HEK293 (cell line): ENCODE measurements around the gene SIK2.

Source experiments
- CTCF ChIA-PET: fragments of 350-600 bp; formaldehyde crosslinking; extraction: SDS; loops from one replicate; lab custom pipeline; 2021; ENCODE audit warnings: antibody characterized with exemption; lab: Yijun Ruan, JAX
- POLR2A ChIA-PET: fragments of 300-600 bp; formaldehyde crosslinking; extraction: SDS; loops from one replicate; lab custom pipeline; 2020; ENCODE audit warnings: antibody characterized with exemption, inconsistent platforms; lab: Yijun Ruan, JAX
- H3K27ac ChIP-seq: fragments of 200-500 bp; sonication (Bioruptor generic); 2 replicates; pipeline ENCODE4 v1.5.1; 2014; ENCODE audit warnings: low read depth, low read length, control low read depth, inconsistent platforms; ENCODE audit errors: extremely low read depth
- H3K36me3 ChIP-seq, 2 experiments: fragments of 200-500 bp in 1 of 2; sonication (Bioruptor generic) in 1 of 2; 1 replicate in 1 of 2; 2 replicates in 1 of 2; pipeline ENCODE4 v1.5.1; 2014 to 2017; ENCODE audit warnings: inconsistent platforms in 2 of 2, low read length in 2 of 2; ENCODE audit not compliant: control insufficient read depth in 2 of 2, insufficient read depth in 1 of 2
- H3K4me1 ChIP-seq: fragments of 200-500 bp; sonication (Bioruptor generic); 2 replicates; pipeline ENCODE4 v1.5.1; 2014; ENCODE audit warnings: mild to moderate bottlenecking, low read length, inconsistent platforms; ENCODE audit not compliant: control insufficient read depth, insufficient read depth
- H3K4me3 ChIP-seq: 2 replicates; pipeline ENCODE4 v1.5.1; 2011; ENCODE audit warnings: low read depth, mild to moderate bottlenecking, control low read depth, low read length, moderate library complexity
- H3K9me3 ChIP-seq: fragments of 200-500 bp; sonication (Bioruptor generic); 2 replicates; pipeline ENCODE4 v1.5.1; 2014; ENCODE audit warnings: low read depth, low read length, inconsistent platforms; ENCODE audit not compliant: control insufficient read depth, insufficient read depth
- FEZF1 ChIP-seq: fragments of 450-650 bp; formaldehyde crosslinking; IDR thresholded peaks from 2 replicates; pipeline ENCODE4 v1.5.1; 2016; ENCODE audit warnings: missing biosample characterization, missing genetic modification characterization
- HOXD13 ChIP-seq: sonication (generic); formaldehyde crosslinking; IDR thresholded peaks from 2 replicates; pipeline ENCODE4 v1.8.0; 2022; ENCODE audit warnings: missing genetic modification reagents, borderline replicate concordance
- KLF1 ChIP-seq: fragments of 450-650 bp; formaldehyde crosslinking; IDR thresholded peaks from 2 replicates; pipeline ENCODE4 v1.5.1; 2016; ENCODE audit warnings: missing biosample characterization, missing genetic modification characterization
- PATZ1 ChIP-seq: fragments of 450-650 bp; formaldehyde crosslinking; IDR thresholded peaks from 2 replicates; pipeline ENCODE4 v1.5.1; 2016; ENCODE audit warnings: missing biosample characterization, missing genetic modification characterization
- SALL2 ChIP-seq: fragments of 450-650 bp; formaldehyde crosslinking; IDR thresholded peaks from 2 replicates; pipeline ENCODE4 v1.5.0; 2017; ENCODE audit warnings: missing biosample characterization, mild to moderate bottlenecking, missing genetic modification characterization, borderline replicate concordance
- SCRT1 ChIP-seq: fragments of 450-650 bp; formaldehyde crosslinking; IDR thresholded peaks from 2 replicates; pipeline ENCODE4 v1.5.1; 2016; ENCODE audit warnings: missing biosample characterization, missing genetic modification characterization, borderline replicate concordance
- ZNF112 ChIP-seq: fragments of 450-650 bp; formaldehyde crosslinking; IDR thresholded peaks from 2 replicates; pipeline ENCODE4 v1.5.0; 2017; ENCODE audit warnings: missing biosample characterization, missing genetic modification characterization
- ZNF132 ChIP-seq: fragments of 450-650 bp; formaldehyde crosslinking; IDR thresholded peaks from 2 replicates; pipeline ENCODE4 v1.5.1; 2017; ENCODE audit warnings: missing biosample characterization, missing genetic modification characterization, borderline replicate concordance
- ZNF175 ChIP-seq: fragments of 450-650 bp; formaldehyde crosslinking; IDR thresholded peaks from 2 replicates; pipeline ENCODE4 v1.5.1; 2016; ENCODE audit warnings: missing biosample characterization, missing genetic modification characterization
- ZNF19 ChIP-seq: fragments of 450-650 bp; formaldehyde crosslinking; IDR thresholded peaks from 2 replicates; pipeline ENCODE4; 2016; ENCODE audit warnings: missing biosample characterization, missing genetic modification characterization, low read depth
- ZNF24 ChIP-seq: fragments of 450-650 bp; formaldehyde crosslinking; IDR thresholded peaks from 2 replicates; pipeline ENCODE4 v1.5.1; 2016; ENCODE audit warnings: missing biosample characterization, missing genetic modification characterization
- ZNF266 ChIP-seq: fragments of 450-650 bp; formaldehyde crosslinking; IDR thresholded peaks from 2 replicates; pipeline ENCODE4 v1.5.1; 2016; ENCODE audit warnings: missing biosample characterization, missing genetic modification characterization, low read depth
- ZNF354C ChIP-seq: fragments of 450-650 bp; formaldehyde crosslinking; IDR thresholded peaks from 2 replicates; pipeline ENCODE4 v1.5.1; 2016; ENCODE audit warnings: missing biosample characterization, missing genetic modification characterization, low read depth, borderline replicate concordance
- ZNF37A ChIP-seq: fragments of 450-650 bp; IDR thresholded peaks from 2 replicates; pipeline ENCODE4 v1.5.1; 2018; ENCODE audit warnings: missing biosample characterization, missing genetic modification characterization
- ZNF514 ChIP-seq: fragments of 450-650 bp; formaldehyde crosslinking; IDR thresholded peaks from 2 replicates; pipeline ENCODE4 v1.5.1; 2016; ENCODE audit warnings: missing biosample characterization, missing genetic modification characterization
- ZNF529 ChIP-seq: fragments of 450-650 bp; formaldehyde crosslinking; IDR thresholded peaks from 2 replicates; pipeline ENCODE4 v1.5.1; 2017; ENCODE audit warnings: missing genetic modification characterization, missing biosample characterization; ENCODE audit not compliant: insufficient replicate concordance
- ZNF555 ChIP-seq: fragments of 450-650 bp; formaldehyde crosslinking; conservative IDR thresholded peaks from 2 replicates; pipeline ENCODE4 v1.5.1; 2017; ENCODE audit warnings: missing biosample characterization, mild to moderate bottlenecking, missing genetic modification characterization, inconsistent platforms
- ZNF561 ChIP-seq: fragments of 450-650 bp; IDR thresholded peaks from 2 replicates; pipeline ENCODE4 v1.5.1; 2018; ENCODE audit warnings: missing biosample characterization, missing genetic modification characterization, borderline replicate concordance
- ZNF777 ChIP-seq: fragments of 450-650 bp; formaldehyde crosslinking; IDR thresholded peaks from 2 replicates; pipeline ENCODE4 v1.5.1; 2017; ENCODE audit warnings: missing biosample characterization, missing genetic modification characterization, borderline replicate concordance
- ZSCAN18 ChIP-seq: fragments of 450-650 bp; formaldehyde crosslinking; IDR thresholded peaks from 2 replicates; pipeline ENCODE4 v1.5.1; 2016; ENCODE audit warnings: missing biosample characterization, missing genetic modification characterization
- ZXDB ChIP-seq: fragments of 450-650 bp; formaldehyde crosslinking; IDR thresholded peaks from 2 replicates; pipeline ENCODE4 v1.5.1; 2016; ENCODE audit warnings: missing biosample characterization, missing genetic modification characterization
- TF ChIP-seq, protein P1 (sequence below): fragments of 450-650 bp; formaldehyde crosslinking; IDR thresholded peaks from 2 replicates; pipeline ENCODE4 v1.5.1; 2016; ENCODE audit warnings: missing biosample characterization, missing genetic modification characterization
- TF ChIP-seq, protein P2 (sequence below): fragments of 450-650 bp; formaldehyde crosslinking; IDR thresholded peaks from 2 replicates; pipeline ENCODE4 v1.5.1; 2016; ENCODE audit warnings: missing biosample characterization, missing genetic modification characterization
- TF ChIP-seq, protein P3 (sequence below): fragments of 450-650 bp; formaldehyde crosslinking; IDR thresholded peaks from 2 replicates; pipeline ENCODE4 v1.5.1; 2016; ENCODE audit warnings: missing biosample characterization, missing genetic modification characterization
- TF ChIP-seq, protein P4 (sequence below): fragments of 450-650 bp; formaldehyde crosslinking; IDR thresholded peaks from 2 replicates; pipeline ENCODE4 v1.5.1; 2017; ENCODE audit warnings: missing biosample characterization, missing genetic modification characterization

SIK2 gene

GRCh38 chr11:111684251-111684650 is 82.0 kb downstream of the SIK2 start:
- POLR2A ChIA-PET, result no interaction called here
- Histone ChIP-seq H3K36me3 (peaks cover 0 to 13% of the 10 kb centered on the region in 2 experiments; a peak in 1 of 3 replicates), H3K9me3 (no peaks in the 10 kb centered on the region), H3K4me1 (no peaks in the 10 kb centered on the region), H3K27ac (no peak overlapping the region)
- TF ChIP-seq SCRT1 (tag by site-specific recombination), result no peak
- TF ChIP-seq, protein P1, sequence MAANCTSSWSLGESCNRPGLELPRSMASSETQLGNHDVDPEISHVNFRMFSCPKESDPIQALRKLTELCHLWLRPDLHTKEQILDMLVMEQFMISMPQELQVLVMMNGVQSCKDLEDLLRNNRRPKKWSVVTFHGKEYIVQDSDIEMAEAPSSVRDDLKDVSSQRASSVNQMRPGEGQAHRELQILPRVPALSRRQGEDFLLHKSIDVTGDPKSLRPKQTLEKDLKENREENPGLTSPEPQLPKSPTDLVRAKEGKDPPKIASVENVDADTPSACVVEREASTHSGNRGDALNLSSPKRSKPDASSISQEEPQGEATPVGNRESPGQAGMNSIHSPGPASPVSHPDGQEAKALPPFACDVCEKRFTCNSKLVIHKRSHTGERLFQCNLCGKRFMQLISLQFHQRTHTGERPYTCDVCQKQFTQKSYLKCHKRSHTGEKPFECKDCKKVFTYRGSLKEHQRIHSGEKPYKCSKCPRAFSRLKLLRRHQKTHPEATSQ (tag by site-specific recombination), result no peak
- TF ChIP-seq, all 188 proteins: peak for 0
- no peak overlapping the region for H3K4me3 ChIP-seq
- CTCF ChIA-PET, result interaction anchor here (0.8 kb wide), 1 partner anchor 34 kb away, joined by 4 read pairs; no protein-coding TSS in a partner anchor

DNA sequence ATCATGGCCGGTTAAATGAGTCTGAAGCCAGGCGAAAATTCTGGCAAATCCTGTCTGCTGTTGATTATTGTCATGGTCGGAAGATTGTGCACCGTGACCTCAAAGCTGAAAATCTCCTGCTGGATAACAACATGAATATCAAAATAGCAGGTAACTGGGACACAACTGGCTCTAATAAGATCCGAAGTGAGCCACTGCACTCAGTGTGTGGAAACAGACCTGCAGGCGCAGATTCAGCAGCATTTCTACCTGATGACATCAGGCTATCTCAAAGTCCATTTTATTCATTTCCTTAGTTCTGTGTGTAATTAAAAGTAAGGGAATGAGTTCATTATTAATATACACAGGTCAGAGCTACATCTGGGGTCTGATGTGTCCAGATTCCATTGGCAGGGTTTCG is 85.8 kb downstream of the SIK2 start:
- no peaks in the 10 kb centered on the region for H3K9me3 ChIP-seq
- TF ChIP-seq ZNF19, result no peak
- no peak for TF ChIP-seq ZNF561 (tag by site-specific recombination)
- no peak for TF ChIP-seq FEZF1
- TF ChIP-seq, protein P2, sequence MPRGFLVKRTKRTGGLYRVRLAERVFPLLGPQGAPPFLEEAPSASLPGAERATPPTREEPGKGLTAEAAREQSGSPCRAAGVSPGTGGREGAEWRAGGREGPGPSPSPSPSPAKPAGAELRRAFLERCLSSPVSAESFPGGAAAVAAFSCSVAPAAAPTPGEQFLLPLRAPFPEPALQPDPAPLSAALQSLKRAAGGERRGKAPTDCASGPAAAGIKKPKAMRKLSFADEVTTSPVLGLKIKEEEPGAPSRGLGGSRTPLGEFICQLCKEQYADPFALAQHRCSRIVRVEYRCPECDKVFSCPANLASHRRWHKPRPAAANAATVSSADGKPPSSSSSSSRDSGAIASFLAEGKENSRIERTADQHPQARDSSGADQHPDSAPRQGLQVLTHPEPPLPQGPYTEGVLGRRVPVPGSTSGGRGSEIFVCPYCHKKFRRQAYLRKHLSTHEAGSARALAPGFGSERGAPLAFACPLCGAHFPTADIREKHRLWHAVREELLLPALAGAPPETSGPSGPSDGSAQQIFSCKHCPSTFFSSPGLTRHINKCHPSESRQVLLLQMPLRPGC, result no peak
- no peak for TF ChIP-seq ZNF24
- TF ChIP-seq SALL2 (tag by site-specific recombination), result no peak
- no peak for TF ChIP-seq ZNF37A (tag by site-specific recombination)
- TF ChIP-seq HOXD13 (CRISPR knock-in tag), result no peak
- no peak for TF ChIP-seq ZNF266
- no peak for TF ChIP-seq ZNF514 (tag by site-specific recombination)
- TF ChIP-seq ZNF777 (tag by site-specific recombination), result no peak
- TF ChIP-seq ZNF555 (tag by site-specific recombination), result no peak
- TF ChIP-seq ZNF175 (tag by site-specific recombination), result no peak
- no peak for TF ChIP-seq PATZ1 (tag by site-specific recombination)
- no peak overlapping the region for H3K27ac ChIP-seq
- H3K4me3 ChIP-seq, result no peak overlapping the region
- no peaks in the 10 kb centered on the region for H3K4me1 ChIP-seq
- POLR2A ChIA-PET, result no interaction called here
- CTCF ChIA-PET, result no interaction called here
- H3K36me3 ChIP-seq, result peaks cover 0 to 16% of the 10 kb centered on the region in 2 experiments; a peak in 1 of 3 replicates

- Histone ChIP-seq H3K9me3 (no peaks in the 10 kb centered on the region), H3K4me1 (no peaks in the 10 kb centered on the region), H3K36me3 (peaks cover 0 to 16% of the 10 kb centered on the region in 2 experiments; a peak in 1 of 3 replicates), H3K4me3 (no peak overlapping the region), H3K27ac (no peak overlapping the region)
- CTCF ChIA-PET, result interaction anchor here (0.6 to 0.8 kb wide), 2 partner anchors 23 to 72 kb away, joined by 3 to 4 read pairs; no protein-coding TSS in a partner anchor
- POLR2A ChIA-PET, result no interaction called here
- TF ChIP-seq ZNF112 (tag by site-specific recombination) (no peak), ZNF132 (tag by site-specific recombination) (no peak), ZXDB (no peak), KLF1 (tag by site-specific recombination) (no peak), ZSCAN18 (no peak), ZNF529 (tag by site-specific recombination) (no peak), ZNF354C (tag by site-specific recombination) (no peak)
- TF ChIP-seq, protein P3, sequence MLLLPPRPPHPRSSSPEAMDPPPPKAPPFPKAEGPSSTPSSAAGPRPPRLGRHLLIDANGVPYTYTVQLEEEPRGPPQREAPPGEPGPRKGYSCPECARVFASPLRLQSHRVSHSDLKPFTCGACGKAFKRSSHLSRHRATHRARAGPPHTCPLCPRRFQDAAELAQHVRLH (tag by site-specific recombination), result no peak
- TF ChIP-seq, protein P4, sequence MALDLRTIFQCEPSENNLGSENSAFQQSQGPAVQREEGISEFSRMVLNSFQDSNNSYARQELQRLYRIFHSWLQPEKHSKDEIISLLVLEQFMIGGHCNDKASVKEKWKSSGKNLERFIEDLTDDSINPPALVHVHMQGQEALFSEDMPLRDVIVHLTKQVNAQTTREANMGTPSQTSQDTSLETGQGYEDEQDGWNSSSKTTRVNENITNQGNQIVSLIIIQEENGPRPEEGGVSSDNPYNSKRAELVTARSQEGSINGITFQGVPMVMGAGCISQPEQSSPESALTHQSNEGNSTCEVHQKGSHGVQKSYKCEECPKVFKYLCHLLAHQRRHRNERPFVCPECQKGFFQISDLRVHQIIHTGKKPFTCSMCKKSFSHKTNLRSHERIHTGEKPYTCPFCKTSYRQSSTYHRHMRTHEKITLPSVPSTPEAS (tag by site-specific recombination), result no peak
These were observed 88.9 kb downstream of the SIK2 start for GRCh38 chr11:111691176-111691575.
